Measurements from ENCODE around the gene TMEM270. TPM values are rescaled to one million over a fixed set of nuclear protein-coding genes. Genes with fewer than 3 reads are reported as not detected.

TMEM270 gene
- polyA plus RNA-seq, 1 of the 3 experiments (the other 2 are of a cell fraction) = 0.71 TPM

DNA sequence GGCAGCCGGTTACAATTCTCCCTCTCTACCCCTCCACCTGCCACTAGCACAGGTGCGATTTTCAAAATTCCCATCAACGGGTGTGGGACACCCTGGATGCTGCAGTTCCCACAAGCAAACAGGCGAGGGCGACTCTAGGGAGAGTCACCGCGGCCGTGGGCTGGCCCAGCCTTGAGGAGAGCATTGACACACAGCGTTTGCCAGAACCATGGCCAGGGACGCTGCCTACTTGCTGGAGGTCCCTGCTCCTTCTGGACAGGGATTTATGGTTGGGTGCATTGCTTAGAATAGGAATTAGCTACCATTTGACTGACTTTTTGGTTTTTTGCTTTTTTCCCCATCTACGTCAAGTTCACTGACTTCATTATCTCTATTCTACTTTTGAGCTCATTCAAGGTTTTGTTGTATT is 49.2 kb upstream of the TMEM270 start:
- no peak overlapping the region for H2AFZ ChIP-seq (ENCODE audit: low read depth)
- no peak overlapping the region for H3K27ac ChIP-seq (ENCODE audit: low read depth in 2 of 2, low read length in 1 of 2)
- no peaks in the 10 kb centered on the region for H3K9me2 ChIP-seq
- no peak overlapping the region; a peak in 1 of 4 replicates for H3K4me3 ChIP-seq (ENCODE audit: low read depth in 2 of 2, low read length in 1 of 2)
- no peaks in the 10 kb centered on the region for H4K20me1 ChIP-seq (ENCODE audit: insufficient read depth)
- ChIA-PET CTCF (interaction anchor here (0.6 to 9.2 kb wide), 21 partner anchors 10 to 367 kb away, joined by 3 to 89 read pairs (median 5); partner anchors contain the start of genes CLDN4 and METTL27), POLR2A (no interaction called here)
- no peaks in the 10 kb centered on the region for H3K9me3 ChIP-seq
- H3K4me2 ChIP-seq = no peak overlapping the region
- TF ChIP-seq, protein P1, sequence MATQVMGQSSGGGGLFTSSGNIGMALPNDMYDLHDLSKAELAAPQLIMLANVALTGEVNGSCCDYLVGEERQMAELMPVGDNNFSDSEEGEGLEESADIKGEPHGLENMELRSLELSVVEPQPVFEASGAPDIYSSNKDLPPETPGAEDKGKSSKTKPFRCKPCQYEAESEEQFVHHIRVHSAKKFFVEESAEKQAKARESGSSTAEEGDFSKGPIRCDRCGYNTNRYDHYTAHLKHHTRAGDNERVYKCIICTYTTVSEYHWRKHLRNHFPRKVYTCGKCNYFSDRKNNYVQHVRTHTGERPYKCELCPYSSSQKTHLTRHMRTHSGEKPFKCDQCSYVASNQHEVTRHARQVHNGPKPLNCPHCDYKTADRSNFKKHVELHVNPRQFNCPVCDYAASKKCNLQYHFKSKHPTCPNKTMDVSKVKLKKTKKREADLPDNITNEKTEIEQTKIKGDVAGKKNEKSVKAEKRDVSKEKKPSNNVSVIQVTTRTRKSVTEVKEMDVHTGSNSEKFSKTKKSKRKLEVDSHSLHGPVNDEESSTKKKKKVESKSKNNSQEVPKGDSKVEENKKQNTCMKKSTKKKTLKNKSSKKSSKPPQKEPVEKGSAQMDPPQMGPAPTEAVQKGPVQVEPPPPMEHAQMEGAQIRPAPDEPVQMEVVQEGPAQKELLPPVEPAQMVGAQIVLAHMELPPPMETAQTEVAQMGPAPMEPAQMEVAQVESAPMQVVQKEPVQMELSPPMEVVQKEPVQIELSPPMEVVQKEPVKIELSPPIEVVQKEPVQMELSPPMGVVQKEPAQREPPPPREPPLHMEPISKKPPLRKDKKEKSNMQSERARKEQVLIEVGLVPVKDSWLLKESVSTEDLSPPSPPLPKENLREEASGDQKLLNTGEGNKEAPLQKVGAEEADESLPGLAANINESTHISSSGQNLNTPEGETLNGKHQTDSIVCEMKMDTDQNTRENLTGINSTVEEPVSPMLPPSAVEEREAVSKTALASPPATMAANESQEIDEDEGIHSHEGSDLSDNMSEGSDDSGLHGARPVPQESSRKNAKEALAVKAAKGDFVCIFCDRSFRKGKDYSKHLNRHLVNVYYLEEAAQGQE (IDR thresholded peaks at IDR 0.05; ENCODE audit: low read depth, low read length) = peak; percentile 90
- TF ChIP-seq RAD21 (IDR thresholded peaks at IDR 0.05; ENCODE audit: low read length) (peak; percentile 83), MXI1 (IDR thresholded peaks at IDR 0.05; ENCODE audit: low read depth, low read length) (peak; percentile 52; the same call in 1 of the 2 replicates), SIN3A (IDR thresholded peaks at IDR 0.05; ENCODE audit: borderline replicate concordance, low read depth, low read length) (no peak), ZBTB33 (IDR thresholded peaks at IDR 0.05; ENCODE audit: borderline replicate concordance, low read depth) (no peak), SMC3 (IDR thresholded peaks at IDR 0.05; ENCODE audit: low read depth, low read length) (peak; percentile 93), NRF1 (IDR thresholded peaks at IDR 0.05; ENCODE audit: low read depth, low read length) (no peak), MEF2A (IDR thresholded peaks at IDR 0.05; ENCODE audit: borderline replicate concordance, low read depth) (no peak), RFX5 (IDR thresholded peaks at IDR 0.05; ENCODE audit: low read length) (no peak)
- TF ChIP-seq, protein P2, sequence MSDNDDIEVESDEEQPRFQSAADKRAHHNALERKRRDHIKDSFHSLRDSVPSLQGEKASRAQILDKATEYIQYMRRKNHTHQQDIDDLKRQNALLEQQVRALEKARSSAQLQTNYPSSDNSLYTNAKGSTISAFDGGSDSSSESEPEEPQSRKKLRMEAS (IDR thresholded peaks at IDR 0.05; ENCODE audit: low read depth) = 0 out of 2 replicates have a peak, but pooled peaks have one; percentile 23
- TF ChIP-seq, protein P3, sequence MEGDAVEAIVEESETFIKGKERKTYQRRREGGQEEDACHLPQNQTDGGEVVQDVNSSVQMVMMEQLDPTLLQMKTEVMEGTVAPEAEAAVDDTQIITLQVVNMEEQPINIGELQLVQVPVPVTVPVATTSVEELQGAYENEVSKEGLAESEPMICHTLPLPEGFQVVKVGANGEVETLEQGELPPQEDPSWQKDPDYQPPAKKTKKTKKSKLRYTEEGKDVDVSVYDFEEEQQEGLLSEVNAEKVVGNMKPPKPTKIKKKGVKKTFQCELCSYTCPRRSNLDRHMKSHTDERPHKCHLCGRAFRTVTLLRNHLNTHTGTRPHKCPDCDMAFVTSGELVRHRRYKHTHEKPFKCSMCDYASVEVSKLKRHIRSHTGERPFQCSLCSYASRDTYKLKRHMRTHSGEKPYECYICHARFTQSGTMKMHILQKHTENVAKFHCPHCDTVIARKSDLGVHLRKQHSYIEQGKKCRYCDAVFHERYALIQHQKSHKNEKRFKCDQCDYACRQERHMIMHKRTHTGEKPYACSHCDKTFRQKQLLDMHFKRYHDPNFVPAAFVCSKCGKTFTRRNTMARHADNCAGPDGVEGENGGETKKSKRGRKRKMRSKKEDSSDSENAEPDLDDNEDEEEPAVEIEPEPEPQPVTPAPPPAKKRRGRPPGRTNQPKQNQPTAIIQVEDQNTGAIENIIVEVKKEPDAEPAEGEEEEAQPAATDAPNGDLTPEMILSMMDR (IDR thresholded peaks at IDR 0.05) = peak; percentile 87
- H3K27me3 ChIP-seq (ENCODE audit: insufficient read depth) = no peaks in the 10 kb centered on the region
- DNase-seq = peak; percentile 87
- no peak overlapping the region for H3K9ac ChIP-seq
- H3K79me2 ChIP-seq (ENCODE audit: insufficient read depth) = no peaks in the 10 kb centered on the region
- H3F3A ChIP-seq (replicated peaks; ENCODE audit: insufficient read depth) = peaks cover 5% of the 10 kb centered on the region
- H3K4me1 ChIP-seq (ENCODE audit: control insufficient read depth in 1 of 2, insufficient read depth in 2 of 2, low read depth in 1 of 2, low read length in 1 of 2) = no peaks in the 10 kb centered on the region
- H3K36me3 ChIP-seq (replicated peaks in 1 of 2; ENCODE audit: control insufficient read depth in 1 of 2, insufficient read depth in 2 of 2, low read length in 1 of 2) = no peaks in the 10 kb centered on the region
- WGBS (ENCODE audit: low lambda C conversion rate) = 21% methylated on average over 6 of the region's 11 CpGs

Data from SK-N-SH (cell line).